Stomach smooth muscle (tissue), 2 donors: ENCODE results near the gene BNC2.

Source experiments
- H3K27ac ChIP-seq: one replicate; pipeline ENCODE4 v1.7.0; 2013; ENCODE audit warnings: mild to moderate bottlenecking, low read length, inconsistent platforms
- H3K27me3 ChIP-seq, 2 donors: one replicate each; pipeline ENCODE4 v1.7.0; 2013; ENCODE audit warnings: low read length in 2 of 2; ENCODE audit not compliant: insufficient read depth in 2 of 2, control insufficient read depth in 1 of 2
- H3K36me3 ChIP-seq, 2 donors: one replicate each; pipeline ENCODE4 v1.7.0; 2013; ENCODE audit warnings: low read length in 2 of 2; ENCODE audit not compliant: control insufficient read depth in 2 of 2, insufficient read depth in 2 of 2
- H3K4me1 ChIP-seq: one replicate; pipeline ENCODE4 v1.7.0; 2013; ENCODE audit warnings: low read length; ENCODE audit not compliant: control insufficient read depth, insufficient read depth
- H3K4me3 ChIP-seq, 2 donors: one replicate each; pipeline ENCODE4 v1.7.0; 2013; ENCODE audit warnings: low read length in 2 of 2
- H3K9ac ChIP-seq, 2 donors: one replicate each; pipeline ENCODE4 v1.7.0; 2013; ENCODE audit warnings: low read length in 2 of 2, mild to moderate bottlenecking in 1 of 2
- H3K9me3 ChIP-seq, 2 donors: one replicate each; pipeline ENCODE4 v1.7.0; 2013; ENCODE audit warnings: low read length in 2 of 2; ENCODE audit not compliant: control insufficient read depth in 2 of 2
- donor health status: healthy.
- donor health status: Pancreatic carcinoma.

The BNC2 gene

GRCh38 chr9:16458696-16459420 lies 411.6 kb downstream of the BNC2 start:
- peak overlapping the region in 1 of 2 donors; percentile 25 for H3K4me3 ChIP-seq
- peak overlapping the region in 1 of 2 donors; percentile 37 for H3K9ac ChIP-seq
- no peaks in the 10 kb centered on the region for H3K9me3 ChIP-seq
- peak overlapping the region; percentile 50 for H3K27ac ChIP-seq
- H3K4me1 ChIP-seq, result peaks cover 20% of the 10 kb centered on the region
- no peaks in the 10 kb centered on the region for H3K36me3 ChIP-seq
- H3K27me3 ChIP-seq, result no peaks in the 10 kb centered on the region

GRCh38 chr9:16455842-16456241 lies 414.6 kb downstream of the BNC2 start:
- H3K9me3 ChIP-seq, result no peaks in the 10 kb centered on the region
- no peak overlapping the region for H3K27ac ChIP-seq
- H3K4me3 ChIP-seq, result no peak overlapping the region
- H3K4me1 ChIP-seq, result peaks cover 11% of the 10 kb centered on the region
- H3K27me3 ChIP-seq, result no peaks in the 10 kb centered on the region
- no peak overlapping the region for H3K9ac ChIP-seq
- no peaks in the 10 kb centered on the region for H3K36me3 ChIP-seq

- H3K9ac ChIP-seq, result no peak overlapping the region
Observed at GRCh38 chr9:16453390-16453789, 417.1 kb downstream of the BNC2 start.

DNA sequence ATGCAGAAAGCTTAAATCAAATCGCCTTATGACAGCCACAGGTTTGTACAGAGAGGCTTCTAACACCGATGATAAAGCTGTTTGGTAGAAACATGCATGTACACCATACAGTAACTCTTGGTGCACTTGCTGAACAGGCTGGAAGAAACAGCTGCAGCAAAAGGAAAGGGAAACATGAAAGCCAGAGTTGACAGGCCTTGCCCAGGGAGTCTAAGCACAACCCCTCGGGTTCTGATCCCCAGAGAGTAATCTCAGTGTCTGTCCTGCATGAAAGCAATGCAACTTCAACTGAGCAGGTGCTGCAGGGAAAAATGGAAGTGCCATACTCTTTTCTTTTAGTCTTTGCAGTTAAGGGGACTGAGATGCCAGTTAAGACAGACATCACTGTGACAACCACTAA lies 419.9 kb downstream of the BNC2 start:
- H3K36me3 ChIP-seq, result no peaks in the 10 kb centered on the region
- H3K9ac ChIP-seq, result no peak overlapping the region
- no peaks in the 10 kb centered on the region for H3K4me1 ChIP-seq
- no peaks in the 10 kb centered on the region for H3K9me3 ChIP-seq
- no peak overlapping the region for H3K27ac ChIP-seq
- H3K4me3 ChIP-seq, result no peak overlapping the region
- no peaks in the 10 kb centered on the region for H3K27me3 ChIP-seq

More at GRCh38 chr9:16453390-16453789, 417.1 kb downstream of the BNC2 start:
- H3K4me1 ChIP-seq, result no peaks in the 10 kb centered on the region
- no peaks in the 10 kb centered on the region for H3K27me3 ChIP-seq
- H3K27ac ChIP-seq, result no peak overlapping the region
- no peaks in the 10 kb centered on the region for H3K9me3 ChIP-seq
- H3K4me3 ChIP-seq, result no peak overlapping the region
- no peaks in the 10 kb centered on the region for H3K36me3 ChIP-seq

- no peaks in the 10 kb centered on the region for H3K9me3 ChIP-seq
- H3K27ac ChIP-seq, result no peak overlapping the region
- no peak overlapping the region for H3K4me3 ChIP-seq
Observed at GRCh38 chr9:16450043-16450442, 420.4 kb downstream of the BNC2 start.

DNA sequence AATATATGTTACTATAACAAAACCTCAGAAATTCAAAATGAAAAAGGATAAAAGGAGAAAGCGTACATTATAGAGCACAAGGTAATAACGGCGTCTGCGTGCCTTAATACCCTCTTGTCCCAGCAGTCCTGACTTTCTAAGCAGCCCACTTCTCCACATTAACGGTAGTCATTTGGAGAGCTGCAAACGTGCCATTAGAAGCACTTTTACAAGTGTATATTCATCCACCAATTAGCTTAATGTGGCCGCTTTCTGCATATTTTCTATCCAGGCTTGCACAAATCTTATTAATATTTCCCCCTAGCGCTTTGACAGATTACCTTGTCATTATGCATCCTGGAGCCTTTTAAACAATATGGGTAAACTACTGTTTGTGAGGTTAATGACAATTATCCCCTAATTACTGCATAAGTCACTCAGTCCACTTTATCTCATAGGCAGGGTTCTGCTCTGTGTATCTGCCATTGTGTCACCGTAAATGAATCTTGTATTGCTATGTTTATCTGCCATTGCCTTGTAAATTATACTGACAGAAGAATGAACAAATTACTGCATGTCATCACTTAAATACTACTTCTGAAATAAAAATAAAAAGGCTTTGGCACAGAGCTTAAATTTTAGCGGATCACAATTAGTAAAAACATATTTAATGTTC lies 421.3 kb downstream of the BNC2 start:
- no peak overlapping the region for H3K9ac ChIP-seq
- no peak overlapping the region for H3K27ac ChIP-seq
- H3K4me1 ChIP-seq, result no peaks in the 10 kb centered on the region
- no peaks in the 10 kb centered on the region for H3K36me3 ChIP-seq
- H3K27me3 ChIP-seq, result no peaks in the 10 kb centered on the region
- no peaks in the 10 kb centered on the region for H3K9me3 ChIP-seq
- H3K4me3 ChIP-seq, result no peak overlapping the region

More at GRCh38 chr9:16450043-16450442, 420.4 kb downstream of the BNC2 start:
- no peak overlapping the region for H3K9ac ChIP-seq
- H3K27me3 ChIP-seq, result no peaks in the 10 kb centered on the region
- no peaks in the 10 kb centered on the region for H3K4me1 ChIP-seq
- no peaks in the 10 kb centered on the region for H3K36me3 ChIP-seq

DNA sequence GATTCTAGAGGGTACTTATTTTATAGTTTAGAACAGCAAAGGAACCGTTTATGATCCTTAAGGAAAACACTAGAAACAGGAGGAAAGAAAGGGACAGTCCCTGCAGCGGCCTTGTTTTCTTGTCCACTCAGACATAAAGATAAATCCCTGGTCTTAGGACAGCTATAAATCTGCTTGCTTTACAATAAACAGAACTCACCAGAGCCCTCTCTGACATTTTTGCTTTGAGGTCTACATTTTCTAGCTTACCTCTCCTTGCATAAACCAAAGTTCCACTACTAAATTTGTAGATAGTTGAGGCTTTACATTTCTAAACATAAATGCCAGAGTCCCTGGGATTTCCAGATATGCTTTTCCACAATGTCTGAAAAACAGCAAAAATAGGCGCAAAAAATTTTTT lies 422.5 kb downstream of the BNC2 start:
- no peak overlapping the region for H3K4me3 ChIP-seq
- no peaks in the 10 kb centered on the region for H3K4me1 ChIP-seq
- no peak overlapping the region for H3K9ac ChIP-seq

DNA sequence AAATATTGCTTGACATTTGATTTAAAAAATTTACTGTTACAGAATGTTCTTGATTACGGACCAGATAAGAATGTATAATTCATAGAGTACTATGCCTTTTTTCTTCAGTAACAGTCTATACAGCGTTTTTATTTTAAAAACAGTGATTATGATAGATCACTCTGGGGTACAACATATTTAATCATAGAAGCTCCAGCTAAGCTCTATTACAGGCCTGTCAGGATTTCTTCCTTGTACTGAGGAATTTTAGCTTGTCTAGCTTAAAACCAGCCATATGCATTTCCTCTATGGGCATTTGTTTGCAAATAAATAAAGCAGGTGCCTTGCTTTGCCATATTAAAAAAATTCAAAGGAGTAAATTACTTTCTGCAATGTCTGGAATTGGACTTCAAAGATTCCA lies 423.8 kb downstream of the BNC2 start:
- no peaks in the 10 kb centered on the region for H3K27me3 ChIP-seq
- H3K4me3 ChIP-seq, result no peak overlapping the region
- H3K9ac ChIP-seq, result no peak overlapping the region
- H3K36me3 ChIP-seq, result no peaks in the 10 kb centered on the region
- H3K4me1 ChIP-seq, result no peaks in the 10 kb centered on the region
- no peaks in the 10 kb centered on the region for H3K9me3 ChIP-seq
- no peak overlapping the region for H3K27ac ChIP-seq

More for the DNA sequence above, 422.5 kb downstream of the BNC2 start:
- H3K9me3 ChIP-seq, result no peaks in the 10 kb centered on the region
- H3K36me3 ChIP-seq, result no peaks in the 10 kb centered on the region
- no peak overlapping the region for H3K27ac ChIP-seq
- no peaks in the 10 kb centered on the region for H3K27me3 ChIP-seq

DNA sequence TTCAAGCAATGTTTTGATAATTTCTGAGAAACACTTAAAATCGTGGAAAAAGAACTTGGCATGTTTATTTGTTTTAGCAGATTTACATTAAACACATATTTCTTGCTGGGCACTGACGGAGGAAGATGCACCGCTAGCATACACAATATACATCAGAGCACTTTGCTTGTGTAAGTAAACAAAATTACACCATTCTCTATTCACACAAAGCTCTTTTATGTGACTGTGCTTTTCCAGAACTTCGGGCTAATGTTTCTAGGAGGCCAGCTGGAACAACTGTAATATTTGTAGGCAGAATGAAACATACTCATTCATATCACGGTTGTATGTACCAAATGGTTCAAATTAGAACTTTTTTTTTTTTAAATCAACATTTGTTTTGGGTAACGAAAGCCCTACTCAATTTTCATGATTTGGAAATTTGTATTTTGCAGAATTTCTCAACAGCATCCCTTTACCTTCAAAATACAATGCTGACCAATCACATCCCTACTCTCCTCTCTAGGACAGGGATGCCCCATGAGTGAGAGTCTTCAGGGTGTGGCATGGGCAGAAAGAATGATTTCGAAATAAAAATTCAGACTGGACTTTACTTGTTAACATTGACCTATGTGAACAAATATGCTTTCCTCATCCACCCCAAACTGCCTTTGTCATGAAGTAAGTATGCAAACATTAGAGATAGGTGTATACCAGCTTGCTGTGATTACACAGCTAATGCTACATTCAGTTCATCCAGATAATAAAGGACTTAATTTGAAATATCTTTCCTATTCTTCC lies 425.1 kb downstream of the BNC2 start:
- Histone ChIP-seq H3K27ac (no peak overlapping the region), H3K36me3 (no peaks in the 10 kb centered on the region), H3K27me3 (no peaks in the 10 kb centered on the region), H3K9me3 (no peaks in the 10 kb centered on the region), H3K4me1 (no peaks in the 10 kb centered on the region), H3K9ac (no peak overlapping the region), H3K4me3 (no peak overlapping the region)

DNA sequence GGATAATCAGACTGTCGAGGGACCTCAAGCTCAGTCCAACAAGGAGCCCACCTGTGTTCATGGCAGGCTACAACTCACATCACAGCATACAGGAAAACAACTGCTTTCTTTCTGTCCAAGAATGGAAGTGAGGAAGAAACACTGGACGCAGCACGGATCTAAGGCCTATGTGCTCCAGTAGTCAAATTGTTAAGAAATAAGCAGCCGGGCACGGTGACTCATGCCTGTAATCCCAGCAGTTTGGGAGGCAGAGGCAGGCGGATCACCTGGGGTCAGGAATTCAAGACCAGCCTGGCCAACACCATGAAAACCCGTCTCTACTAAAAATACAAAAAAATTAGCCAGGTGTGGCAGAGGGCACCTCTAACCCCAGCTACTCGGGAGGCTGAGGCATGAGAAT lies 427.8 kb downstream of the BNC2 start:
- Histone ChIP-seq H3K9ac (no peak overlapping the region), H3K4me3 (peak overlapping the region in 1 of 2 donors; percentile 16), H3K36me3 (no peaks in the 10 kb centered on the region), H3K4me1 (no peaks in the 10 kb centered on the region), H3K27ac (no peak overlapping the region), H3K9me3 (no peaks in the 10 kb centered on the region), H3K27me3 (no peaks in the 10 kb centered on the region)
